ENCODE data around the gene KDM4C. TPM values are rescaled to one million over a fixed set of nuclear protein-coding genes. Genes with fewer than 3 reads are reported as not detected.
"Not testable (repeated sequence)": the region's sequence is repeated elsewhere in the genome, so short reads cannot be mapped to it uniquely, and the experiment has no call there.

Gene KDM4C
- total RNA-seq: 10 to 100 TPM; 52.1 to 83.6 (median 65.5) TPM

DNA sequence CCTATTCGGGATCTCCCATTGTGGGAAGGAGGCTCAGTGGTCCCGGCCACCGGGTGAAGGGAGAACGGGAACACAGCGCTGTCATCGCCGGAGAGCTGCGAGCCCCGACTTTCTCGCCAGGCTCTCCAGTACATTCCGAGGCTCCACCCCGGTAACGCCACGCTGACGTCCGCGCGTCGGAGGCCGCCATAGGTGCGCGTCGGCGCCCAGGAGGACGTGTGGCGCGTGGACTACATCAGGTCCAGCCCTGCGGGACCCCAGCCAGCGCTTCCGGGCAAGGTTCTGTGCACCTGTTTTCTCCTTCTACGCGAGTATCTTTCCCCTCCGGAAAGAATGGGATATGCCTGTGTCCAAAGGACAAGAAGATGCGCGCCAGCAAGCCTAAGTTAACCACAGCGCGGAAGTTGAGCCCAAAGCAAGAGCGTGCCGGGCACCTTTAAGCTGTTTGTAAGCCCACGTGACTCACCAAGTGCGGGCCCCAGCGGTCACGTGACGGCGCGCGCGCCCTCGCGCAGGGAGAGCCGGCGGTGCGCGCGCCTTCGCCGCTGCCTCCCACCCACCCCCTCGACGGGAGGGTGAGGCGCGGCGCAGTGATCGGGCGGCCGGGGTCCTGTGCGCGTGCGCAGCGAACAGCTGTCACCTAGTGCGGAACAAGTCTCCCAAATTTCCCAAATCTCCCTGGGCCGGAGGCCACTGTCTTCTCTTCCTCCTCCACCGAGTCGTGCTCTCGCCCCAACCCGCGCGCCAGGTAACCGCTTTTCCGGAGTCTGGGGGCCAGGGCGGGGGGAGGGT, at the start of gene KDM4C:
KDM4C (plus strand) TSS at position 518 of the 792 bp plus-strand sequence. CDS start 35,016 bp downstream, outside the sequence.
- intact Hi-C loops (cut with DNase I): loop anchor here (5.0 kb wide), 1 partner anchor 345 kb away; the partner anchor contains the start of gene UHRF2
- peak; percentile 97 for DNase-seq
- TF ChIP-seq POLR2A (IDR thresholded peaks at IDR 0.05): peak; percentile 83 to 97
- TF ChIP-seq, protein P1, sequence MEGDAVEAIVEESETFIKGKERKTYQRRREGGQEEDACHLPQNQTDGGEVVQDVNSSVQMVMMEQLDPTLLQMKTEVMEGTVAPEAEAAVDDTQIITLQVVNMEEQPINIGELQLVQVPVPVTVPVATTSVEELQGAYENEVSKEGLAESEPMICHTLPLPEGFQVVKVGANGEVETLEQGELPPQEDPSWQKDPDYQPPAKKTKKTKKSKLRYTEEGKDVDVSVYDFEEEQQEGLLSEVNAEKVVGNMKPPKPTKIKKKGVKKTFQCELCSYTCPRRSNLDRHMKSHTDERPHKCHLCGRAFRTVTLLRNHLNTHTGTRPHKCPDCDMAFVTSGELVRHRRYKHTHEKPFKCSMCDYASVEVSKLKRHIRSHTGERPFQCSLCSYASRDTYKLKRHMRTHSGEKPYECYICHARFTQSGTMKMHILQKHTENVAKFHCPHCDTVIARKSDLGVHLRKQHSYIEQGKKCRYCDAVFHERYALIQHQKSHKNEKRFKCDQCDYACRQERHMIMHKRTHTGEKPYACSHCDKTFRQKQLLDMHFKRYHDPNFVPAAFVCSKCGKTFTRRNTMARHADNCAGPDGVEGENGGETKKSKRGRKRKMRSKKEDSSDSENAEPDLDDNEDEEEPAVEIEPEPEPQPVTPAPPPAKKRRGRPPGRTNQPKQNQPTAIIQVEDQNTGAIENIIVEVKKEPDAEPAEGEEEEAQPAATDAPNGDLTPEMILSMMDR (IDR thresholded peaks at IDR 0.05): no peak
- H3K36me3 ChIP-seq: no peaks in the 10 kb centered on the region
- H3K27me3 ChIP-seq: no peaks in the 10 kb centered on the region
- H3K9me3 ChIP-seq: no peaks in the 10 kb centered on the region
- H3K4me1 ChIP-seq: peaks cover 7 to 16% of the 10 kb centered on the region in 2 donors
- peak within 1 kb of the TSS; percentile 93 to 99 (median 98) for H3K27ac ChIP-seq
- H3K4me3 ChIP-seq (replicated peaks in 1 of 3): peak within 1 kb of the TSS; percentile 90 to 98 (median 96)
- WGBS, 2 donors: 0% methylated on average over 20 to 38 of the region's 80 CpGs

DNA sequence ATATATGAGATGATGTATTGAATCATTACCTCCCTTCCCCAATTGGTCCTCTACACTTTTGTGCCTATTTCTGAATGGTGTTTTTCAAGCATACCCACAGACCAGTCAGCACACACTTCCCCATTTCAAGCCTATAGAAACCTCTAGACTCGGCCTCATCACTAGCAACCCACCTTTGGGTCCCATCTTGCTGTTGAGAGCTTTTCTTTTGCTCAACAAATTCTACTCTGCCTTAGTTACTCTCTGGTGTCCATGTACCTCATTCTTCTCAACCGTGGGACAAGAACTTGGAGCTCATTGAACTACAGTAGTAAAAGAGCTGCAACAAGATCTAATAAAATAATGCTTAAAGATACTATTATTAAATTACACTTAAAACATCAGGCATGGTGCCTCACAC, 49.0 kb upstream of the KDM4C start:
- no peak for TF ChIP-seq POLR2A (IDR thresholded peaks at IDR 0.05)
- TF ChIP-seq, protein P1 (IDR thresholded peaks at IDR 0.05): no peak
- Histone ChIP-seq H3K4me3 (replicated peaks in 1 of 3) (no peak overlapping the region), H3K36me3 (no peaks in the 10 kb centered on the region), H3K4me1 (no peaks in the 10 kb centered on the region), H3K27me3 (no peaks in the 10 kb centered on the region), H3K9me3 (no peaks in the 10 kb centered on the region), H3K27ac (no peak overlapping the region)
- intact Hi-C loops (cut with DNase I): no loop called here
- DNase-seq: no peak
- WGBS, 2 donors: 94 to 100% methylated on average over 2 of the region's 2 CpGs

DNA sequence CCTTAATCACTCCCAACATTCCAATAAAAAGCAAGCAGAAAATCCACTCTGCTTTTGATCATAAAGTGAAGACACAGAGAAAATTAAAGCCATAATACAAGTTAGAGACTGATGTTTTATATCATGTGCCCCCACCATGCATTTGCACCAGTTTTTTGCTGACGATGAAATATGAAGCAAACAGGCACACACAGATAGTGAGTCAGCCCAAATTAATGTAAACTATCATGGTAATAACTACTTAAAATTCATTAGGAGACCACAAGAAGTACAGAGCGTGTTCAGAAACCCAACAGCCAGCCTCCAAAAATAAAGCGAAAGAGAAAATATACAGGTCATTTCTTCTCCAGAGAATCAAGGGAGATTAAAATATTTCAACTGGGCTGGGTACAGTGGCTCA, 46.4 kb upstream of the KDM4C start:
- intact Hi-C loops (cut with DNase I): no loop called here
- H3K27me3 ChIP-seq: no peaks in the 10 kb centered on the region
- no peak for DNase-seq
- H3K27ac ChIP-seq: no peak overlapping the region
- peaks cover 0 to 3% of the 10 kb centered on the region in 2 donors for H3K4me1 ChIP-seq
- TF ChIP-seq, protein P1 (IDR thresholded peaks at IDR 0.05): no peak
- TF ChIP-seq POLR2A (IDR thresholded peaks at IDR 0.05): no peak
- 91 to 93% methylated on average over 3 of the region's 3 CpGs for WGBS, 2 donors
- H3K36me3 ChIP-seq: no peaks in the 10 kb centered on the region
- no peak overlapping the region for H3K4me3 ChIP-seq (replicated peaks in 1 of 3)
- H3K9me3 ChIP-seq: no peaks in the 10 kb centered on the region

DNA sequence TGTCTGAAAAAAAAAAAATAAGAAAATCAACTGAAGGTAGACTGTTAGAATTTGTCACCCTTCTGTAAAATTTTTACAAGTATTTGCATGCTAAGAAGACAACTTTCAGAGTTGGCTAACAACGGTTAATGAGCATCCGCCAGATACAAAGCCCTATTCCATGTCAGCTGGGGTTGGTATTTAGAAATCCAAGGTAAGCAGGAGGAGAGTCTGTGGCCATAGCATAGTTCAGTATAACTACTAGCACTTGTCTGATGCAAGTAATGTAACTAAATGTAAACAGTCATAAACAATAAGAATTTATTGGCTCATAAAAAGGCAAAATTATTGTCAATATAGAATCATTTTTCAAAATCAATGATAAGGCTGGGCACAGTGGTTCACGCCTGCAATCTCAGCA, 45.7 kb upstream of the KDM4C start:
- Histone ChIP-seq H3K9me3 (no peaks in the 10 kb centered on the region), H3K4me1 (peaks cover 0 to 4% of the 10 kb centered on the region in 2 donors), H3K27ac (no peak overlapping the region), H3K36me3 (no peaks in the 10 kb centered on the region), H3K4me3 (replicated peaks in 1 of 3) (no peak overlapping the region), H3K27me3 (no peaks in the 10 kb centered on the region)
- DNase-seq: no peak
- 85 to 92% methylated on average over 3 of the region's 3 CpGs for WGBS, 2 donors
- intact Hi-C loops (cut with DNase I): no loop called here
- TF ChIP-seq, protein P1 (IDR thresholded peaks at IDR 0.05): no peak
- TF ChIP-seq POLR2A (IDR thresholded peaks at IDR 0.05): no peak

DNA sequence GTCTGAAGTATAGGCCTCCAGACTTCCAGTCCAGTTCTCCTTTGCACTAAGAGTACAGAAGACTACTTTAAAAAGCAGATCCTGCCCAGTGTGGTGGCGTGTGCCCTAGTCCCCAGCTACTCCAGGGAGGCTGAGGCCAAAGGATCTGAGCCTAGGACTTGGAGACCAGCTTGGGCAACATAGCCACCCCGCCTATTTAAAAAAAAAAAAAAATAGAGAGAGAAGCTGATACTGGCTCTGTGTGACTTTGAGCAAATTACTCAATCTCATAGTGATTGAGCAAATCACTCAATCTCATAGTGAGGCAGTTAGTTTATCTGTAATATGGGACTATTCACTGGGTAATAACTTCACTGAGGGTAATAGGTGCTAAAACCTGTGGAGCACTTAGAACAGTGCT, 43.6 kb upstream of the KDM4C start:
- Histone ChIP-seq H3K4me3 (replicated peaks in 1 of 3) (no peak overlapping the region), H3K27ac (no peak overlapping the region), H3K36me3 (no peaks in the 10 kb centered on the region), H3K27me3 (no peaks in the 10 kb centered on the region), H3K9me3 (no peaks in the 10 kb centered on the region), H3K4me1 (peaks cover 0 to 4% of the 10 kb centered on the region in 2 donors)
- WGBS, 2 donors: 92 to 94% methylated on average over 2 of the region's 2 CpGs
- no peak for DNase-seq
- TF ChIP-seq, protein P1 (IDR thresholded peaks at IDR 0.05): no peak
- no peak for TF ChIP-seq POLR2A (IDR thresholded peaks at IDR 0.05)
- intact Hi-C loops (cut with DNase I): no loop called here

DNA sequence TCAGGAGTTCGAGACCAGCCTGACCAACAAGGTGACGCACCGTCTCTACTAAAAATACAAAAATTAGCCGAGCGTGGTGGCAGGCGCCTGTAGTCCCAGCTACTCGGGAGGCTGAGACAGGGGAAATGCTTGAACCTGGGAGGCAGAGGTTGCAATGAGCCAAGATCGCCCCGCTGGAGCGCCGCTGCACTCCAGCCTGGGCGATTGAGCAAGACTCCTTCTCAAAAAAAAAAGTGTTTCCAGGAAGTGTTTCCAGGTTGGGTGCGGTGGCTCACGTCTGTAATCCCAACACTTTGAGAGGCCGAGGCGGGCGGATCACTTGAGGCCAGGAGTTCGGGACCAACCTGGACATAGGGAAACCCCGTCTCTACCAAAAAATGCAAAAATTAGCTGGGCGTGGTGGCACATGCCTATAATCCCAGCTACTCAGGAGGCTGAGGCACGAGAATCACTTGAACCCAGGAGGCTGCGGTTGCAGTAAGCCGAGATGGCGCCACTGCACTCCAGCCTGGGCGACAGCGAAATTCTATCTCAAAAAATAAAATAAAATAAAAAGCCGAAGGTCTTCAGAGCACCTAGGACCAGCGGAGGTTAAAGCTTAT, 42.5 kb upstream of the KDM4C start:
- 91 to 93% methylated on average over 28 of the region's 28 CpGs for WGBS, 2 donors
- DNase-seq; H3K36me3 ChIP-seq; intact Hi-C loops (cut with DNase I); H3K27ac ChIP-seq; H3K4me3 ChIP-seq (replicated peaks in 1 of 3); H3K4me1 ChIP-seq; H3K27me3 ChIP-seq; H3K9me3 ChIP-seq: not testable (repeated sequence)

Data from thyroid gland (tissue), 4 donors.